K562 (cell line): ENCODE results near the gene SNAPC2. TPM values are rescaled to one million over a fixed set of nuclear protein-coding genes. Genes with fewer than 3 reads are reported as not detected.

Experiments used
- CBFA2T2 ChIP-seq: fragments of 450-650 bp; conservative IDR thresholded peaks from 2 replicates; pipeline ENCODE4 v1.6.1; 2017; ENCODE audit warnings: mild to moderate bottlenecking
- CCNT2 ChIP-seq: IDR thresholded peaks from 2 replicates; pipeline ENCODE4 v1.6.1; 2011; ENCODE audit warnings: borderline replicate concordance, low read depth, mild to moderate bottlenecking, moderate library complexity, mixed read lengths, low read length; ENCODE audit not compliant: insufficient read length; ENCODE audit errors: extremely low read depth
- COPS2 ChIP-seq: fragments of 450-650 bp; conservative IDR thresholded peaks from 2 replicates; pipeline ENCODE4 v1.6.1; 2016; ENCODE audit warnings: mild to moderate bottlenecking, moderate library complexity
- FOXA3 ChIP-seq, 2 experiments: fragments of 450-650 bp in 1 of 2; sonication (generic) in 1 of 2; formaldehyde crosslinking; IDR thresholded peaks in 1 of 2; conservative IDR thresholded peaks in 1 of 2; 2 replicates each; pipeline versions ENCODE4 v1.4.0 to v1.8.0; 2020 to 2022; ENCODE audit warnings: mild to moderate bottlenecking in 2 of 2, missing genetic modification reagents in 1 of 2
- GTF2F1 ChIP-seq: IDR thresholded peaks from 2 replicates; pipeline ENCODE4 v1.6.1; 2011; ENCODE audit warnings: low read depth, low read length, improper control_type of control experiment
- IRF1 ChIP-seq: sonication (generic); formaldehyde crosslinking; IDR thresholded peaks from 2 replicates; pipeline ENCODE4 v1.8.0; 2022; ENCODE audit warnings: missing genetic modification reagents, mild to moderate bottlenecking, borderline replicate concordance
- KLF13 ChIP-seq: fragments of 450-650 bp; IDR thresholded peaks from 2 replicates; pipeline ENCODE4 v1.6.1; 2016; ENCODE audit warnings: missing genetic modification characterization, low read depth, mild to moderate bottlenecking, missing compliant biosample characterization, moderate library complexity, borderline replicate concordance
- MYBL2 ChIP-seq, 2 experiments: fragments of 450-650 bp in 1 of 2; sonication (generic) in 1 of 2; formaldehyde crosslinking in 1 of 2; IDR thresholded peaks; 2 replicates each; pipeline versions ENCODE4 v1.6.1 to v1.8.1; 2017 to 2022; ENCODE audit warnings: borderline replicate concordance in 1 of 2, inconsistent platforms in 1 of 2, low read depth in 1 of 2, mild to moderate bottlenecking in 1 of 2, missing genetic modification reagents in 1 of 2, moderate library complexity in 1 of 2
- NCOA1 ChIP-seq: fragments of 450-650 bp; IDR thresholded peaks from 2 replicates; pipeline ENCODE4 v1.6.1; 2016; ENCODE audit warnings: low read depth
- NCOA6 ChIP-seq: fragments of 450-650 bp; IDR thresholded peaks from 2 replicates; pipeline ENCODE4 v1.6.1; 2017; ENCODE audit warnings: mild to moderate bottlenecking
- NEUROD1 ChIP-seq: fragments of 150-350 bp; IDR thresholded peaks from 2 replicates; pipeline ENCODE4 v1.6.1; 2014; ENCODE audit warnings: borderline replicate concordance, low read length, low read depth; ENCODE audit not compliant: partially characterized antibody
- OTX1 ChIP-seq: fragments of 450-650 bp; formaldehyde crosslinking; IDR thresholded peaks from 2 replicates; pipeline ENCODE4 v1.4.0; 2022; ENCODE audit warnings: mild to moderate bottlenecking
- POLR2G ChIP-seq: fragments of 200-400 bp; formaldehyde crosslinking; IDR thresholded peaks from 2 replicates; pipeline ENCODE4 v1.6.1; 2017; ENCODE audit warnings: low read depth, mild to moderate bottlenecking, antibody characterized with exemption, low read length, moderate library complexity
- SIX5 ChIP-seq, 2 experiments: IDR thresholded peaks; 2 replicates each; pipeline ENCODE4 v1.6.1; 2011; ENCODE audit warnings: low read length in 2 of 2, borderline replicate concordance in 1 of 2, low read depth in 1 of 2, mild to moderate bottlenecking in 1 of 2, moderate library complexity in 1 of 2; ENCODE audit not compliant: insufficient read depth in 1 of 2
- SMAD3 ChIP-seq: fragments of 450-650 bp; formaldehyde crosslinking; conservative IDR thresholded peaks from 2 replicates; pipeline ENCODE4 v1.4.0; 2020; ENCODE audit warnings: mild to moderate bottlenecking
- SRSF1 ChIP-seq: fragments of 200-400 bp; formaldehyde crosslinking; IDR thresholded peaks from 2 replicates; pipeline ENCODE4 v1.6.1; 2017; ENCODE audit warnings: mild to moderate bottlenecking, low read depth, low read length, moderate library complexity
- STAT5A ChIP-seq: IDR thresholded peaks from 2 replicates; pipeline ENCODE4 v1.6.1; 2012; ENCODE audit warnings: low read length, inconsistent platforms, borderline replicate concordance
- TEAD1 ChIP-seq, 2 experiments: fragments of 450-650 bp in 1 of 2; sonication (generic) in 1 of 2; formaldehyde crosslinking; IDR thresholded peaks; 2 replicates each; pipeline versions ENCODE4 v1.4.0 to v1.8.0; 2020 to 2022; ENCODE audit warnings: mild to moderate bottlenecking in 2 of 2, missing genetic modification reagents in 1 of 2
- ZNF121 ChIP-seq: sonication (generic); formaldehyde crosslinking; conservative IDR thresholded peaks from 2 replicates; pipeline ENCODE4 v1.8.0; 2022; ENCODE audit warnings: missing genetic modification reagents
- ZNF232 ChIP-seq: sonication (generic); formaldehyde crosslinking; IDR thresholded peaks from 2 replicates; pipeline ENCODE4 v1.8.0; 2022; ENCODE audit warnings: mild to moderate bottlenecking, missing genetic modification reagents
- ZNF586 ChIP-seq: fragments of 450-650 bp; formaldehyde crosslinking; conservative IDR thresholded peaks from 2 replicates; pipeline ENCODE4 v1.4.0; 2020; ENCODE audit warnings: mild to moderate bottlenecking, moderate library complexity
- polyA plus RNA-seq, 8 experiments: library from polyadenylated mRNA; depleted of rRNA in 4 of 8; stranded (reverse) in 5 of 8; unstranded in 3 of 8; fragments of >200 nt; fragmentation: Nextera tagmentation in 2 of 8; fragmentation: Illumina TruSeq in 1 of 8; extraction: Ambion mirVana in 2 of 8; extraction: Trizol in 1 of 8; gene quantifications; 2 replicates each; pipeline versions ENCODE4 v1.2.1 to v1.2.3, GENCODE V29; 2011 to 2014; ENCODE audit warnings: inconsistent platforms in 1 of 8, missing spikeins in 1 of 8
- total RNA-seq, 7 experiments: library from RNA; depleted of rRNA in 6 of 7; stranded (reverse); fragments of >200 nt in 6 of 7; fragmentation: Illumina TruSeq in 2 of 7; extraction: Trizol in 2 of 7; gene quantifications; 2 replicates each; pipeline versions ENCODE4 v1.2.1 to v1.2.3, GENCODE V29; 2011 to 2021; ENCODE audit warnings: low replicate concordance in 1 of 7
- TF ChIP-seq, protein P1 (sequence below): sonication (generic); formaldehyde crosslinking; IDR thresholded peaks from 2 replicates; pipeline ENCODE4 v1.8.1; 2023; ENCODE audit warnings: mild to moderate bottlenecking, missing genetic modification reagents

Gene SNAPC2
- total and polyA plus RNA-seq, 9 of the 15 experiments (the other 6 are each of a cell fraction or from before 2014, with no cell fraction given): 0.59 to 45.1 (median 15.3) TPM

GRCh38 chr19:7903244-7904073, 16.7 kb upstream of the SNAPC2 start, which contains the start of gene MAP2K7 (continued):
- TF ChIP-seq OTX1 (CRISPR knock-in tag) (no peak), POLR2G (peak; percentile 93), ZNF121 (CRISPR knock-in tag) (no peak), KLF13 (tag) (peak; percentile 49; the same call in 1 of the 2 replicates), GTF2F1 (no peak), COPS2 (no peak), SMAD3 (CRISPR knock-in tag) (no peak), FOXA3 (CRISPR knock-in tag; conservative IDR thresholded peaks at IDR 0.05 in 1 of 2, IDR thresholded peaks at IDR 0.05 in 1 of 2) (0 out of 4 replicates have a peak, but pooled peaks of 1 of the 2 experiments have one; percentile 35), TEAD1 (CRISPR knock-in tag; IDR thresholded peaks at IDR 0.05) (peak in 1 of 2 experiments; percentile 83; a peak in 2 of 4 replicates), CCNT2 (peak; percentile 79), STAT5A (no peak), SRSF1 (no peak), IRF1 (no peak), ZNF232 (CRISPR knock-in tag) (no peak), NEUROD1 (no peak), NCOA1 (no peak), NCOA6 (0 out of 2 replicates have a peak, but pooled peaks have one; percentile 45), ZNF586 (CRISPR knock-in tag) (no peak), CBFA2T2 (no peak), SIX5 (IDR thresholded peaks at IDR 0.05; ENCODE audit: borderline replicate concordance in 1 of 2, insufficient read depth in 1 of 2, low read depth in 1 of 2, low read length in 2 of 2) (0 out of 4 replicates have a peak, but pooled peaks of 1 of the 2 experiments have one; percentile 7), MYBL2 (IDR thresholded peaks at IDR 0.05; ENCODE audit: low read depth) (no peak), MYBL2 (CRISPR knock-in tag; IDR thresholded peaks at IDR 0.05; ENCODE audit: borderline replicate concordance) (no peak)
- TF ChIP-seq, protein P1, sequence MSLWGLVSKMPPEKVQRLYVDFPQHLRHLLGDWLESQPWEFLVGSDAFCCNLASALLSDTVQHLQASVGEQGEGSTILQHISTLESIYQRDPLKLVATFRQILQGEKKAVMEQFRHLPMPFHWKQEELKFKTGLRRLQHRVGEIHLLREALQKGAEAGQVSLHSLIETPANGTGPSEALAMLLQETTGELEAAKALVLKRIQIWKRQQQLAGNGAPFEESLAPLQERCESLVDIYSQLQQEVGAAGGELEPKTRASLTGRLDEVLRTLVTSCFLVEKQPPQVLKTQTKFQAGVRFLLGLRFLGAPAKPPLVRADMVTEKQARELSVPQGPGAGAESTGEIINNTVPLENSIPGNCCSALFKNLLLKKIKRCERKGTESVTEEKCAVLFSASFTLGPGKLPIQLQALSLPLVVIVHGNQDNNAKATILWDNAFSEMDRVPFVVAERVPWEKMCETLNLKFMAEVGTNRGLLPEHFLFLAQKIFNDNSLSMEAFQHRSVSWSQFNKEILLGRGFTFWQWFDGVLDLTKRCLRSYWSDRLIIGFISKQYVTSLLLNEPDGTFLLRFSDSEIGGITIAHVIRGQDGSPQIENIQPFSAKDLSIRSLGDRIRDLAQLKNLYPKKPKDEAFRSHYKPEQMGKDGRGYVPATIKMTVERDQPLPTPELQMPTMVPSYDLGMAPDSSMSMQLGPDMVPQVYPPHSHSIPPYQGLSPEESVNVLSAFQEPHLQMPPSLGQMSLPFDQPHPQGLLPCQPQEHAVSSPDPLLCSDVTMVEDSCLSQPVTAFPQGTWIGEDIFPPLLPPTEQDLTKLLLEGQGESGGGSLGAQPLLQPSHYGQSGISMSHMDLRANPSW (CRISPR knock-in tag): no peak
